Kidney (tissue), 14 donors: ENCODE results near the gene STIM1. TPM values are rescaled to one million over a fixed set of nuclear protein-coding genes. Genes with fewer than 3 reads are reported as not detected.

Experiments used
- DNase-seq, 5 donors: peaks; one replicate each; pipeline ENCODE4 v3.0.0-alpha.2; 2013 to 2020
- FAIRE-seq: peaks from 2 replicates; lab custom pipeline; 2012; peaks lifted over from hg19 to GRCh38; lab: Jason Lieb, UNC
- H3K27ac ChIP-seq, 2 donors: one replicate each; pipeline ENCODE4 v1.7.0; 2013; ENCODE audit warnings: low read depth in 2 of 2, low read length in 2 of 2, inconsistent platforms in 1 of 2
- H3K27me3 ChIP-seq: one replicate; pipeline ENCODE4 v1.7.1; 2013; ENCODE audit warnings: low read length, inconsistent platforms; ENCODE audit not compliant: control insufficient read depth, insufficient read depth
- H3K36me3 ChIP-seq, 3 donors: one replicate each; pipeline versions ENCODE4 v1.7.0 to v1.7.1; 2013; ENCODE audit warnings: low read length in 3 of 3, control low read depth in 1 of 3, inconsistent platforms in 1 of 3; ENCODE audit not compliant: insufficient read depth in 3 of 3, control insufficient read depth in 2 of 3
- H3K4me1 ChIP-seq, 3 donors: one replicate each; pipeline versions ENCODE4 v1.7.0 to v1.7.1; 2013; ENCODE audit warnings: low read length in 3 of 3, inconsistent platforms in 1 of 3, low read depth in 1 of 3; ENCODE audit not compliant: control insufficient read depth in 2 of 3, insufficient read depth in 2 of 3
- H3K4me3 ChIP-seq, 3 donors: one replicate each; pipeline versions ENCODE4 v1.7.0 to v1.8.1; 2013; ENCODE audit warnings: low read length in 3 of 3, control low read depth in 1 of 3, inconsistent platforms in 1 of 3
- H3K9ac ChIP-seq, 3 donors: one replicate each; pipeline versions ENCODE4 v1.7.0 to v1.7.1; 2013; ENCODE audit warnings: low read length in 3 of 3, control low read depth in 1 of 3, inconsistent platforms in 1 of 3
- H3K9me3 ChIP-seq, 3 donors: one replicate each; pipeline versions ENCODE4 v1.7.0 to v1.7.1; 2013; ENCODE audit warnings: low read length in 3 of 3, control low read depth in 1 of 3, inconsistent platforms in 1 of 3; ENCODE audit not compliant: control insufficient read depth in 2 of 3, insufficient read depth in 1 of 3
- intact Hi-C: fragments of 100-400 bp; cut with DNase I; formaldehyde crosslinking; loops from one replicate; pipeline ENCODE4 v1.11.1; 2022
- polyA plus RNA-seq: library from polyadenylated mRNA; stranded (reverse); fragments of 350-450 nt; fragmentation: Illumina TruSeq; extraction: RNeasy Lipid Tissue Mini Kit (QIAGEN cat#74804); gene quantifications from one replicate; pipeline ENCODE4 v1.2.3, GENCODE V29; 2014; ENCODE audit warnings: low read depth, low replicate concordance; ENCODE audit not compliant: insufficient read depth
- total RNA-seq: library from RNA; stranded (reverse); fragmentation: NEBNext Ultra II Directional; extraction: Animal tissue kit (Norgen Biotek cat#: 25700); gene quantifications from one replicate; pipeline ENCODE4 v1.2.1, GENCODE V29; 2021
- TF ChIP-seq, protein P1 (sequence below): IDR thresholded peaks from 3 replicates; pipeline ENCODE4 v1.5.1; 2012; ENCODE audit warnings: mild to moderate bottlenecking, moderate library complexity, borderline replicate concordance; ENCODE audit not compliant: insufficient read depth; ENCODE audit errors: extremely low read depth
- donor health status: control.
- donor health status: control.
- donor health status: control.
- donor health status: control.
- donor health status: control.
- donor health status: DM: yes; HTN: yes; CAD: no.
- donor health status: Normal renal cell carcinoma (clear cell type).

STIM1 gene
- total and polyA plus RNA-seq, 2 donors from 2014 or later, result 15.7 to 68.0 TPM

DNA sequence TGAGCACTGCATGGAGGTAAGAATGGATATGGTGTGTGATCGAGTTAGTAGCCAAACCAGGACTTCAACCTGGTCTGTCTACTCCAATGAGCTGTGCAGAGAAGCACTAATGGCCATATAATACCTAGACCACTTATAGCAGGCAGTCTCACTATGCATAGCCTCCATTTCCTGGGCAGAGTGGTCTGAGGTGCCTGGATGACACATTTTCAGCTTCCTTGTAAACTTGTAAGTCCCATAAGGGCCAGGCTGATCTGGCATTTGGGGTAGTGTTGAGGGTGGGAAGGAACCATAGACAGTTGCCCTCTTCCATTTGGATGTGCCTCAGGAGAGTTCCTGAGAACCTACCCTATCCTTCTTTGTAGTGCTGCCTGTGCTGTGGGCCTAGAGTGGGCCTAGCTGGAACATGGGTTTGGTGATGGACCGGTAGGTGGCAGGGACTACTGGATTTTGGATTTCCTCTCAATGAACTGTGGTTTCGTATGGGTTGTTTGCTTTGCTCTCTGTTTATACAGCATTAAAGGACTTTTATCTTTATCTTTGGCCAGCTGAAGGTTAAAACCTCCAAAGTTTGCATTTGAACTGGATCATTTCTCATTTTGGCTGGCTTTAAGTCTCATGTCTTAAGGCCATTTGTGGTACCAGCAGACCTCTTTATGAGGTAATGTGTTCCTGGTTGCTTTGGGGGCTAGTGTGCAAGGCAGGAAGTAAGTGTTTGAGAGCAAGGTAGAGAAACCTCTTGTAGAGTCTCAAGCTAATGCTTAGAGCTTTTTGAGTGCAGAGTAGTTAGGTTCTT is 86.9 kb downstream of the STIM1 start:
- no peaks in the 10 kb centered on the region for H3K27me3 ChIP-seq
- DNase-seq (no peak), FAIRE-seq (no peak)
- no peaks in the 10 kb centered on the region for H3K36me3 ChIP-seq
- no peak overlapping the region for H3K9ac ChIP-seq
- TF ChIP-seq, protein P1, sequence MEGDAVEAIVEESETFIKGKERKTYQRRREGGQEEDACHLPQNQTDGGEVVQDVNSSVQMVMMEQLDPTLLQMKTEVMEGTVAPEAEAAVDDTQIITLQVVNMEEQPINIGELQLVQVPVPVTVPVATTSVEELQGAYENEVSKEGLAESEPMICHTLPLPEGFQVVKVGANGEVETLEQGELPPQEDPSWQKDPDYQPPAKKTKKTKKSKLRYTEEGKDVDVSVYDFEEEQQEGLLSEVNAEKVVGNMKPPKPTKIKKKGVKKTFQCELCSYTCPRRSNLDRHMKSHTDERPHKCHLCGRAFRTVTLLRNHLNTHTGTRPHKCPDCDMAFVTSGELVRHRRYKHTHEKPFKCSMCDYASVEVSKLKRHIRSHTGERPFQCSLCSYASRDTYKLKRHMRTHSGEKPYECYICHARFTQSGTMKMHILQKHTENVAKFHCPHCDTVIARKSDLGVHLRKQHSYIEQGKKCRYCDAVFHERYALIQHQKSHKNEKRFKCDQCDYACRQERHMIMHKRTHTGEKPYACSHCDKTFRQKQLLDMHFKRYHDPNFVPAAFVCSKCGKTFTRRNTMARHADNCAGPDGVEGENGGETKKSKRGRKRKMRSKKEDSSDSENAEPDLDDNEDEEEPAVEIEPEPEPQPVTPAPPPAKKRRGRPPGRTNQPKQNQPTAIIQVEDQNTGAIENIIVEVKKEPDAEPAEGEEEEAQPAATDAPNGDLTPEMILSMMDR, result no peak
- H3K27ac ChIP-seq, result no peak overlapping the region
- intact Hi-C loops, result no loop called here
- H3K9me3 ChIP-seq, result no peaks in the 10 kb centered on the region
- H3K4me3 ChIP-seq, result no peak overlapping the region
- peaks cover 0 to 9% (median 0%) of the 10 kb centered on the region in 3 donors for H3K4me1 ChIP-seq

DNA sequence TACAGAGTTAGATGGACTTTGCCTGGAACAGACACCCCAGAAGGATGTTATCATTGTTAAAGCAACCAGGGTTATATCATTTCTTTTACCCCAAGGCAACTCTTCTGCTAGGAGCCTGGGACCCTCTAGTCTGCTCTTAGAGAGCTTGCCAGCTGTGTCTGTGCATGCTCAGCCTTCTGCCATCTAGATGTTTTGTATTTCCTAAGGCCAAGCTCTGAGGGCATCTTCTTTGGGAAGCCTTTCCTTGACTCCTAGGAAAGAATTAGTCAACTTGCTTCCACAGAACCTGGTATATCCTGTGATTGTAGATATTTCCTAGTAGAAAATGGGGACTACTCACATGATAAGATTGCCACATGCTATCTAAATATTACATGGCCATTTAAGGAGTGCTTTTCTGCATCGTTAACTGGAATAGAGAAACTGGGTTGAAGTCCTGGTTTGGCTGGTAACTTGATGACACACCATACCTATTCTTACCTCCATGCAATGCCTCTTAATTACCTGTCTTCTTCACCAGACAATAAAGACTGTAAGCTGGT is 87.6 kb downstream of the STIM1 start:
- DNase-seq, result no peak

DNA sequence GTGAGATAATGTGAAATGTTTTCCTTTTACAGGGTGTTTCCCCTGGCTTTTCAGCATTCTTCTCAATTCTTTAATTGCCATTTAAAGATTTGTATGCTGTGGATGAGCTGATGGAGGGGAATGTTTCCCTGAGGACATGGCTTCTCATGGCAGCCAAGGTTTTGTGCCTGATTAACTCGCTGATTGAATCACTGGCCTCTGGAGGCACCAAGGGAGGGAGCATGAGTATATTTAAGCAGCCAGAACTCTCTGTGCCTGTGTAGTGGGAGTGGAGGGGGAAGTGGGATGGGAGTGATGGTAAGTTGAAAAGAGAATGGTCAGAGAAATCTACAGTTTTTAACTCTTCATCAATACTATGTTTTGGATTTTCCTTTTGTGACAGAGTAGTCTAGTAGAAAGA is 88.7 kb downstream of the STIM1 start:
- FAIRE-seq, result no peak
- intact Hi-C loops, result no loop called here
- no peak overlapping the region for H3K9ac ChIP-seq
- H3K36me3 ChIP-seq, result no peaks in the 10 kb centered on the region
- H3K4me3 ChIP-seq, result no peak overlapping the region
- DNase-seq, result no peak
- TF ChIP-seq, protein P1, result no peak
- H3K27ac ChIP-seq, result no peak overlapping the region
- H3K9me3 ChIP-seq, result no peaks in the 10 kb centered on the region
- no peaks in the 10 kb centered on the region for H3K27me3 ChIP-seq
- H3K4me1 ChIP-seq, result peaks cover 0 to 10% (median 0%) of the 10 kb centered on the region in 3 donors

More for the DNA sequence above, 87.6 kb downstream of the STIM1 start:
- H3K9ac ChIP-seq, result no peak overlapping the region
- intact Hi-C loops, result no loop called here
- peaks cover 0 to 10% (median 0%) of the 10 kb centered on the region in 3 donors for H3K4me1 ChIP-seq
- no peak overlapping the region for H3K27ac ChIP-seq
- no peaks in the 10 kb centered on the region for H3K36me3 ChIP-seq
- no peaks in the 10 kb centered on the region for H3K27me3 ChIP-seq
- H3K4me3 ChIP-seq, result no peak overlapping the region
- H3K9me3 ChIP-seq, result no peaks in the 10 kb centered on the region
- FAIRE-seq, result no peak
- TF ChIP-seq, protein P1, result no peak
